HUES64 (cell line): Measurements from ENCODE around the gene GPATCH4.
"Not testable (repeated sequence)": the region's sequence is repeated elsewhere in the genome, so short reads cannot be mapped to it uniquely, and the experiment has no call there.

Experiments used
- H3K27ac ChIP-seq: 2 replicates; pipeline ENCODE4 v1.7.0; 2013; ENCODE audit warnings: low read depth, low read length, inconsistent platforms
- H3K27me3 ChIP-seq: 2 replicates; pipeline ENCODE4 v1.6.1; 2013; ENCODE audit warnings: mild to moderate bottlenecking, low read length; ENCODE audit not compliant: insufficient read depth
- H3K36me3 ChIP-seq: 2 replicates; pipeline ENCODE4 v1.6.1; 2013; ENCODE audit warnings: mild to moderate bottlenecking, low read length; ENCODE audit not compliant: insufficient read depth
- H3K4me1 ChIP-seq: 2 replicates; pipeline ENCODE4 v1.6.1; 2013; ENCODE audit warnings: mild to moderate bottlenecking, low read length, moderate library complexity; ENCODE audit not compliant: insufficient read depth
- H3K4me3 ChIP-seq: 2 replicates; pipeline ENCODE4 v1.5.1; 2013; ENCODE audit warnings: mild to moderate bottlenecking, low read length, moderate library complexity
- H3K9ac ChIP-seq: 2 replicates; pipeline ENCODE4 v1.6.1; 2013; ENCODE audit warnings: mild to moderate bottlenecking, low read depth, low read length
- H3K9me3 ChIP-seq: 2 replicates; pipeline ENCODE4 v1.6.1; 2013; ENCODE audit warnings: low read depth, low read length; ENCODE audit not compliant: insufficient read depth
- WGBS: fragments of 150-250, 120-280 bp; methylation state at CpG from one replicate; pipeline ENCODE4 v1.1.7; 2013; ENCODE audit warnings: missing lambda C conversion rate; 5-methylcytosine and 5-hydroxymethylcytosine counted together

GPATCH4 gene

DNA sequence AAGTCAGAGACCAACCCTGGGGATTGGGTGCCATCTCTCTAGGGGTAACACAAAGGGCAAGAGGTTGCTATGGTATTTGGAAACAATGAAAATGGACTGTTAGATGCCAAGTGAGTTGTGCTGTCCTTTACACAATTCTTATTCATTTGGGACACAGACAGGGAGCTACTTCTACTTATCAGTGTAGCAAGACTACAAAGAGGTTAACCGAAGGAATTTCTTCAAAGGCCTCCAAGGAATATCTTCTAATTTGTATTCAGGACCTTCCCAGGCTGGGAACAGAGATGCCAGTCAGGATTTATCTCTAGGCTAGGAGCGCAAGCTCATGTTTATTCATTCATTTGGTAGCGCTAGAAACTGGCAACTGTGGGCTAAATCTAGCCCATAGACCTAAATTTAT, 7.1 kb downstream of the GPATCH4 start:
- Histone ChIP-seq H3K9ac (no peak overlapping the region), H3K27ac (no peak overlapping the region), H3K4me3 (no peak overlapping the region), H3K9me3 (no peaks in the 10 kb centered on the region), H3K36me3 (peaks cover 67% of the 10 kb centered on the region), H3K27me3 (no peaks in the 10 kb centered on the region), H3K4me1 (0 out of 2 replicates have a peak, but pooled peaks cover 6% of the 10 kb centered on the region)
- WGBS: 93% methylated on average over 3 of the region's 3 CpGs

DNA sequence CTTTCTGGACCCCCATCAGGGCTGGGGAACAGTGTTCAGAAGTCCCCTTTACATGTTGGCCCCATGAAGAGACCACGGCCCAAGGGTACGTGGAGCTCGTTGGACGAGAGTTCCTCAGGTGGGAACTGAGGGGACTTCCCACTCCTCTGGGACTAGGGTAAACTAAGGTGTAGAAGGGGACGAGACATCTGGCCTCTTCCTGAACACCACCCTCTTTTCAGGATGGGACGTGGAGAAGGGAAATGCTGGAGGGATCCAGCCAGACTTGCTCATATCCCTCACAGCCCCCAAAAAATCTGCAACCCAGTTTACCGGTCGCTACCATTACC, 7.7 kb downstream of the GPATCH4 start:
- Histone ChIP-seq H3K9ac (no peak overlapping the region), H3K4me1 (0 out of 2 replicates have a peak, but pooled peaks cover 6% of the 10 kb centered on the region), H3K27ac (no peak overlapping the region), H3K27me3 (no peaks in the 10 kb centered on the region), H3K36me3 (peaks cover 61% of the 10 kb centered on the region), H3K9me3 (no peaks in the 10 kb centered on the region), H3K4me3 (no peak overlapping the region)
- WGBS: 93% methylated on average over 8 of the region's 8 CpGs

DNA sequence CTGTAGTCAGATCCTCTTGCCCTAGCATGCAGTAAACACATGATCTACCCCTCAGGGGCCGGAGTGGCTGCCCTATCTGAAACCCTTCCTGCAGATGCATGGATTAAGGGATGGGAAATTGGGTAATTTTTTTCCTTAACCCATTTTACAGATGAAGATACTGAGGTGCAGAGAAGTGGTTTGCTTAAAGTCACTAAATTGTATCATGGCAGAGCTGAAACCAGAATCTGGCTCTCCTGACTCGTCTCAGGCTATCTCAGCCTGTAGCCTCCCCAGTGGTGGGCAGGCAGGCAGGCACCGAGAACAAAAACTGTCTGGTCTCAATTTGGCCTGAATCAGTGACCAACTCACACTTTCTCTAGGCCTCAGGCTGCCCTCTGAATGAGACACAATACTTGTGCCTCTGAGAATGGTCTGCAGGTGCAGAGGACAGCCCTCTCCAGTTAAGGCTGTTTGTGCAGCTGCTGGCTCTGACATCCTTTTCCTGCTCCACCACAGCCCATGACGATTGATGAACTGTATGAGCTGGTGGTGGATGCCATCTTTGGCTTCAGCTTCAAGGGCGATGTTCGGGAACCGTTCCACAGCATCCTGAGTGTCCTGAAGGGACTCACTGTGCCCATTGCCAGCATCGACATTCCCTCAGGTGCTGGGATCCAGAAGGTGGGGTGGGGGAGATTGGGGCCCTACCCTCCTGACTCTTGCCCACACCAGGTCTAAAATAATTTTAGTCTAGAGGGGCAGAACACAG, 8.2 kb downstream of the GPATCH4 start:
- Histone ChIP-seq H3K4me3 (peak overlapping the region; percentile 94; the same call in 1 of the 2 replicates), H3K4me1 (0 out of 2 replicates have a peak, but pooled peaks cover 6% of the 10 kb centered on the region), H3K36me3 (peaks cover 56% of the 10 kb centered on the region), H3K27ac (no peak overlapping the region), H3K9me3 (no peaks in the 10 kb centered on the region), H3K27me3 (no peaks in the 10 kb centered on the region), H3K9ac (no peak overlapping the region)
- 93% methylated on average over 8 of the region's 8 CpGs for WGBS

DNA sequence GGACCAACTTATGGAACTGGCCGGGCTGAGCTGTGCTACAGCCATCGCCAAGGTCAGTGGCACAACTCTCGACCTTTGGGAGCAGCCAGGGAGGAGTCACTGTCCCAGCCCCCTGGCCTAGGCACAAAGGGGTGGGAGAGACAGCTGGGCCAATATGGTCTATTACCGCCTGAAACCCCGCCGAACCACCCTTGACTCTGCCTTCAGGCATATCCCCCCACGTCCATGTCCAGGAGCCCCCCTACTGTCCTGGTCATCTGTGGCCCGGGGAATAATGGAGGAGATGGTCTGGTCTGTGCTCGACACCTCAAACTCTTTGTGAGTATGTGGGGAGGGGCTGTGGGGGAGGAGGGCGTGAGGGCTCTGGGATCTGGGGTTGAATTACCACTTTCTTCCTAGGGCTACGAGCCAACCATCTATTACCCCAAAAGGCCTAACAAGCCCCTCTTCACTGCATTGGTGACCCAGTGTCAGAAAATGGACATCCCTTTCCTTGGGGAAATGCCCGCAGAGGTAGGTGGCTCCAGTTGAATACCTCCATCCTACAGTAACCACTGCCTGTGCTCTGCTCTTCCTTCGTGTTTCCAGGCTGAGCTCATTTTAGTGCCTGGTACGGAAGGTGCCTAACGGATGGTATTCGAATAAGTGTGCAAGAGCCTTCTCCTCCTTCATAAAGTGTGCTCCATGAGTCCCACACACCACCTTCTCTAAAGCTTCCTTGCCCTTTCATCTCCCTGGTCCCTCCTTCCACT, 8.9 kb downstream of the GPATCH4 start:
- Histone ChIP-seq H3K9ac (peak overlapping the region; percentile 92), H3K4me3 (peak overlapping the region; percentile 94), H3K36me3 (peaks cover 48% of the 10 kb centered on the region), H3K4me1 (0 out of 2 replicates have a peak, but pooled peaks cover 6% of the 10 kb centered on the region), H3K27me3 (no peaks in the 10 kb centered on the region), H3K27ac (peak overlapping the region; percentile 62), H3K9me3 (no peaks in the 10 kb centered on the region)
- 58% methylated on average over 15 of the region's 16 CpGs for WGBS

DNA sequence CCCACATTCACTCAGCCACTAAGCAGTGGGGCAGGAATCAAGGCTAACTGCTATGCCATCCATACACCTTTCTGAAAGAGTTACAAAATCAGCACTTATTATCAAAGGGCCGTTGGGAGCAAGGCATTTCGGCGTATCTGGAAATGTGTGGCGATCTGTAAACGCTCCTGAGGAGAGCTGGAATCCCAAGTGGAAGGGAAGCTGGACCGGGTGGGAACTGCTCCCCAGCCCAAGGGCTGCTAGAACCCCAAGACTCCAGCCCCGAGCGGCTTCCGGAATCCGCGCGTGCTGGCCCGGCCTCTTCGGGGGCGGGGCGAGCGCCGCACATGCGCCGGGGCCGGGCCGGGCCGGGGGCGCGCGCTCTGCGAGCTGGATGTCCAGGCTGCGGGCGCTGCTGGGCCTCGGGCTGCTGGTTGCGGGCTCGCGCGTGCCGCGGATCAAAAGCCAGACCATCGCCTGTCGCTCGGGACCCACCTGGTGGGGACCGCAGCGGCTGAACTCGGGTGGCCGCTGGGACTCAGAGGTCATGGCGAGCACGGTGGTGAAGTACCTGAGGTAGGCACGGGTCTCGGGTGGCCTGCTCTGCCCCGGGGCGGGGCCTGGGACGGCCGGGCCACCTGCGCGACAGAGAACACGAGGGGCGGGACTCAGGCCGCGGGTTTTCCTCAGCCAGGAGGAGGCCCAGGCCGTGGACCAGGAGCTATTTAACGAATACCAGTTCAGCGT, 9.7 kb downstream of the GPATCH4 start, which contains the start of gene NAXE:
NAXE (plus strand) TSS at position 345 of the 726 bp plus-strand sequence; CDS start at position 374, 29 bp downstream.
- peak within 1 kb of the TSS; percentile 62 for H3K27ac ChIP-seq
- no peaks in the 10 kb centered on the region for H3K9me3 ChIP-seq
- under 1% methylated on average over 60 of the region's 60 CpGs for WGBS
- peak within 1 kb of the TSS; percentile 92 for H3K9ac ChIP-seq
- H3K36me3 ChIP-seq: peaks cover 41% of the 10 kb centered on the region
- no peaks in the 10 kb centered on the region for H3K27me3 ChIP-seq
- 0 out of 2 replicates have a peak, but pooled peaks cover 6% of the 10 kb centered on the region for H3K4me1 ChIP-seq
- H3K4me3 ChIP-seq: peak within 1 kb of the TSS; percentile 94

DNA sequence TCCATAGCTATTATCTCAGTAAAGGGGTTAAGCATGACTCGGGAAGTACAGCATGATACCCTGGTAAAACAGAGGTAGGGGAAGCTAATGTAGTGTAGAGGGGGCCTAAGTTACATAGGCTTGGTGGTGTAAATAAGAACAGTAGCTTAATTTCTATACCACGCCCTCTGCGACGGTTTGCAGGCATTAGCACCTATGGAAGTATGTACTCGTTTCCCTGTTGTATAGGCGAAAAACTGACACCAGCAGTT, 10.2 kb downstream of the GPATCH4 start:
- WGBS: 37% methylated on average over 6 of the region's 6 CpGs
- Histone ChIP-seq H3K36me3 (peaks cover 36% of the 10 kb centered on the region), H3K27ac (peak overlapping the region; percentile 62; the same call in 1 of the 2 replicates)

DNA sequence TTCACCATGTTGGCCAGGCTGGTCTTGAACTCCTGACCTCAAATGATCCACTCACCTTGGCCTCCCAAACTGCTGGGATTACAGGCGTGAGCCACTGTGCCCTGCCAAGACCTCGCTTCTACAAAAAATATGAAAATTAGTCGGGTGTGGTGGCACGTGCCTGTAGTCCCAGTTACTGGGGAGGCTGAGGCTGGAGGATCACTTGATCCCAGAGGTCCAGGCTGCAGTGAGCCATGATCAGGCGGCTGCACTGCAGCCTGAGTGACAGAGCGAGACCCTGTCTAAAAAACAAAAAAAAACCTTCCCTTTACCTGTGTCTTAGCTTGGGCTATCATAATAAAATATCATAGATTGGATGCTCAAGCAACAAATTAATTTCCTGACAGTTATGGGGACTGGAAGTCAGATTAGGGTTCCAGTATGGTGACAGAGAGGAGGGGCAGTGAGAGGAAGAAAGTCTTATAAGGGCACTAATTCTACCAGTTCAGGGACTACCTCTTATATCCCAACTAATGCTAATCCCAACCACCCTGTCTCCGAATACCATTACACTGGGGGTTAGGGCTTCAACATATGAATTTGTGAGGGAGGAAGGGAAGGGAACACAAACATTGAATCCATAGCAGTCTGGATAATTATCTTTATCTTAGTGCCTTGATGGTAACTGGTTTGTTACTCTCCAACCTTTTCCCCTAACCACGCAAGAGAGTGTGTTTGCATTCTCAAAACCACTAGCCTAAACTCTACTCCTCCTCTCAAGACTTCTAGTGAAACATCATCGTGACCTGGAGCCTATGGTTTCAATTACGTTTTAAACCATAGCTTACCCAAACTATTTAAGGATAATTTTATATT, 10.7 kb downstream of the GPATCH4 start:
- Histone ChIP-seq H3K9me3 (no peaks in the 10 kb centered on the region), H3K27me3 (no peaks in the 10 kb centered on the region), H3K4me3 (peak overlapping the region; percentile 94), H3K27ac (peak overlapping the region; percentile 62; the same call in 1 of the 2 replicates), H3K4me1 (0 out of 2 replicates have a peak, but pooled peaks cover 6% of the 10 kb centered on the region), H3K36me3 (peaks cover 31% of the 10 kb centered on the region), H3K9ac (0 out of 2 replicates have a peak overlapping the region, but pooled peaks have one; percentile 92)
- 88% methylated on average over 10 of the region's 10 CpGs for WGBS

More for the DNA sequence above, 10.2 kb downstream of the GPATCH4 start:
- Histone ChIP-seq H3K4me1 (0 out of 2 replicates have a peak, but pooled peaks cover 6% of the 10 kb centered on the region), H3K9ac (peak overlapping the region; percentile 92), H3K4me3 (peak overlapping the region; percentile 94), H3K9me3 (no peaks in the 10 kb centered on the region), H3K27me3 (no peaks in the 10 kb centered on the region)

DNA sequence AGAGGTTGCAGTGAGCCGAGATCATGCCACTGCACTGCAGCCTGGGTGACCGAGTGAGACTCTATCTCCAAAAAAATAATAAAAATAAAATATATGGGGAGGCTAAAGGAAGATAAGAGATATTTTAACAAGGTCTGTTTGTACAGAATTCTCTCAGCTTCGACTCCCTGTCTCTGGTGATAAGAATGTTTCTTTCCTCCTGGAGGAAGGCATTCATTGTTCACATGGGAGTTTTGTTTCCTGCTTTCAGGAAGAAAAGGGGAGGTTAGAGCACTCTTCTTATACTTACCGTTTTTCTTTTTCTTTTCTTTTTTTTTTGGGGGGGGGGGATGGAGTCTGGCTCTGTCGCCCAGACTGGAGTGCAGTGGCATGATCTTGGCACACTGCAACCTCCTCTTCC, 11.7 kb downstream of the GPATCH4 start:
- 95% methylated on average over 1 of the region's 5 CpGs for WGBS
- Histone ChIP-seq H3K9me3 (no peaks in the 10 kb centered on the region), H3K27ac (no peak overlapping the region), H3K4me1 (0 out of 2 replicates have a peak, but pooled peaks cover 6% of the 10 kb centered on the region), H3K36me3 (peaks cover 20% of the 10 kb centered on the region), H3K4me3 (no peak overlapping the region), H3K9ac (no peak overlapping the region), H3K27me3 (no peaks in the 10 kb centered on the region)

DNA sequence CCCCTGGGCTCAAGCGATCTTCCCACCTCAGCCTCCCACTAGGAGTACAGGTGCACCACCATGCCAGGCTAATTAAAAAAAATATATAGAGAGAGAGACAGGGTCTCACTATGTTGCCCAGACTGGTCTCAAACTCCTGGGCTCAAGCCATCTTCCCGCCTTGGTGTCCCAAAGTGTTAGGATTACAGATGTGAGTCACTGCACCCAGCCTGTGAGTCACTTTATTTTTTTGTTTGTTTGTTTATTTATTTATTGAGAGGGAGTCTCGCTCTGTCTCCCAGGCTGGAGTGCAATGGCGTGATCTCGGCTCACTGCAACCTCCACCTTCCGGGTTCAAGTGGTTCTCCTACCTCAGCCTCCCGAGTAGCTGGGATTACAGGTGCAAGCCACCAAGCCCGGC, 13.4 kb downstream of the GPATCH4 start:
- not testable (repeated sequence) for H3K9ac ChIP-seq, H3K27ac ChIP-seq, H3K4me3 ChIP-seq, H3K9me3 ChIP-seq, H3K36me3 ChIP-seq, H3K27me3 ChIP-seq
- H3K4me1 ChIP-seq: peaks cover 14% of the 10 kb centered on the region
- 93% methylated on average over 8 of the region's 8 CpGs for WGBS

DNA sequence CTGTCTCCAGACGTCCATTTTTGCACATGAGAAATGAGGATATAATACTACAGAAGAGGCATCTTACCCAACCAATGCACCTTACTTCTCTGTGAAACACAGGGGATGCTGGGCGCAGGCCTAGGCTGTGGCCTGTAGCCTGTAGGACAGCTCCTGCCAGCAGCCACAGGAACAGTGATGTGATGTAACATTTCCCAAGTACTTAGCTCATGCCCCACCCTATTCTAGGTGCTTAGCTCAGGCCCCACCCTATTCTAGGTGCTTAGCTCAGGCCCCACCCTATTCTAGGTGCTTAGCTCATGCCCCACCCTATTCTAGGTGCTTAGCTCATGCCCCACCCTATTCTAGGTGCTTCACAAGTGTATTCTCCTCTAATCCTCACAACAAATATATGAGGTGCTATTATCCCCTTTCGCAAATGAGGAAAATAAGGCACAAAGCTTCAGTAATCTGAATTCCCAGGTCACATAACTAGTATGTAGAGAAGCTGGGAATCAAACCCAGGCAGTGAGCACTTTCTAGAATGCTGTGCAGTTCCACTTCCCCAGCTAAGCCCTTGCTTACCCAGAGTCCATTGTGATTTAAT, 14.3 kb downstream of the GPATCH4 start:
- Histone ChIP-seq H3K9me3 (no peaks in the 10 kb centered on the region), H3K27me3 (no peaks in the 10 kb centered on the region), H3K4me1 (peaks cover 14% of the 10 kb centered on the region), H3K27ac (no peak overlapping the region), H3K36me3 (no peaks in the 10 kb centered on the region), H3K9ac (no peak overlapping the region), H3K4me3 (no peak overlapping the region)
- 88% methylated on average over 3 of the region's 3 CpGs for WGBS
